BJ (cell line): ENCODE measurements around the gene NCDN. TPM values are rescaled to one million over a fixed set of nuclear protein-coding genes. Genes with fewer than 3 reads are reported as not detected.

Experiments
- CTCF ChIA-PET: fragments of 350-600 bp; formaldehyde crosslinking; extraction: SDS; loops from one replicate; lab custom pipeline; 2021; ENCODE audit warnings: antibody characterized with exemption, inconsistent platforms; lab: Yijun Ruan, JAX
- POLR2A ChIA-PET: fragments of 300-600 bp; sonication (Branson Sonifier 250); formaldehyde crosslinking; extraction: SDS; loops from one replicate; lab custom pipeline; 2021; ENCODE audit warnings: antibody characterized with exemption; lab: Charles Lee
- DNase-seq: peaks from one replicate; pipeline ENCODE4 v3.0.0-alpha.2; 2011; ENCODE audit warnings: low read depth
- H3K27me3 ChIP-seq: 2 replicates; pipeline ENCODE4 v1.6.0; 2011; ENCODE audit warnings: low read length; ENCODE audit not compliant: control insufficient read depth, insufficient read depth
- H3K36me3 ChIP-seq: 2 replicates; pipeline ENCODE4 v1.5.1; 2011; ENCODE audit warnings: low read length; ENCODE audit not compliant: control insufficient read depth, insufficient read depth
- H3K4me3 ChIP-seq: 2 replicates; pipeline ENCODE4 v1.5.1; 2011; ENCODE audit warnings: low read depth, mild to moderate bottlenecking, control low read depth, low read length
- CTCF ChIP-seq: IDR thresholded peaks from 2 replicates; pipeline ENCODE4 v1.5.1; 2011; ENCODE audit warnings: low read depth, mild to moderate bottlenecking, control low read depth, inconsistent platforms, low read length, moderate library complexity; ENCODE audit not compliant: insufficient read depth
- polyA plus RNA-seq: library from polyadenylated mRNA; depleted of rRNA; stranded (reverse); fragments of >200 nt; gene quantifications from 2 replicates; pipeline ENCODE4 v1.2.3, GENCODE V29; 2011

The NCDN gene
- polyA plus RNA-seq, 1 experiment, result 25.8 TPM

DNA sequence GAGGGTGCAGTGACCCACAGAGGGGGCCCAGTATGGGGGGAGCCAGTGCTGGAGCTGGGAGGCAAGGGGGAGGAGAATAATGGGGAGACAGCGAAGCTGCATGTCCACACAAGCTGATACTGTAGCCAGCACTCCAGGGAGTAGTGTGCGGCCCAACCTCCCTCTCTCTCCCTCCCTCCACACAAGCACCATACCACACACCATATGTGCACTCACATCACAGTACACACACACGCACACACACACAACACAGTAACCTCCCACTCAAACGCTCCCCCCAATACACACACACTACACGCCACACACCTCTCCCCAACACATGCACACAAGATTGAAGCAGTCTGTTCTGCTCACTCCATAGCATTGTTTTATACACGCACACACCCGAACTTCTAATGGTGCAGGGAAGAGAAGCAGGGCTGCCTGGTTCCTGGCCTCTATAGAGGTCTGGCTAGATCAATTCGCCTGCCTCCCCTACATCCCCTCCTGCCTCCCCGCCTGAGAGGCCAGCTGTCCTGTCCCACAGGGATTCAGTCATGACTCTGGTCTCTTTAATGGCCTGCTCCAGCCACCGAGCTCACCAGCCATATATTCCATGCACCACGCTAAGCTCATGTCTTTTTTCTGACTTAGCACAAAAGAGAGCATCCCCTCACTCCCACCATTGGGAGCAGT is 3.8 kb downstream of the NCDN start:
- H3K36me3 ChIP-seq, result peaks cover 13% of the 10 kb centered on the region
- DNase-seq, result no peak
- CTCF ChIA-PET, result interaction anchor here (3.1 kb wide), 1 partner anchor 110 kb away, joined by 29 read pairs; no protein-coding TSS in a partner anchor
- no peak overlapping the region for H3K4me3 ChIP-seq
- no peaks in the 10 kb centered on the region for H3K27me3 ChIP-seq
- no peak for TF ChIP-seq CTCF
- POLR2A ChIA-PET, result no interaction called here

DNA sequence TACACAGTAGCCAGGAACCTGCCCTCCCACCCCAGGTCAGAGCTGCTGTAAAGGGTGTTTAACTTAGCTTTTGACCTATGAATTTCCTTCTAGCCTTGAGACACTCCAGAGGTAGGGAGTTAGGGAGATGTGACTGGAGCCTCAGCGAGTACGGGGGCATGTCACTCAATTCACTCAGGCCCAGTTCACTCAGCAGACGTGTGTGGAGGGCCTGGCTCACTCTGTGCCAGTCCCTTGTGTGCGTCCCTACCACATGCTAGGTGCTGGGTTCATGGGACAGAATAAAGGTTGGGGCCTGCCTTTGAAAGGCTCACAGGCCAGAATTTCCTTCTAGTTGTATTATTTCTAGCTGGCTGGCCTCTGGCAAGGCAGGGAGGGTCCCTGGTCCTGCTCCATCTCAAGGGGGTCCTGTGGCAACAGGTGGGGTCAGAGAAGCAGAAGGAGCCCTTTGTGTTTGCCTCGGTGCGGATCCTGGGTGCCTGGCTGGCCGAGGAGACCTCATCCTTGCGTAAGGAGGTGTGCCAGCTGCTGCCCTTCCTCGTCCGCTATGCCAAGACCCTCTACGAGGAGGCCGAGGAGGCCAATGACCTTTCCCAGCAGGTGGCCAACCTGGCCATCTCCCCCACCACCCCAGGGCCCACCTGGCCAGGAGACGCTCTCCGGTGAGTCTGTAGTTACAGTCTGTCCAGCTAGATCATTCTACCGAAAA is 4.5 kb downstream of the NCDN start:
- CTCF ChIA-PET, result interaction anchor here (3.1 kb wide), 1 partner anchor 111 kb away, joined by 29 read pairs; no protein-coding TSS in a partner anchor

DNA sequence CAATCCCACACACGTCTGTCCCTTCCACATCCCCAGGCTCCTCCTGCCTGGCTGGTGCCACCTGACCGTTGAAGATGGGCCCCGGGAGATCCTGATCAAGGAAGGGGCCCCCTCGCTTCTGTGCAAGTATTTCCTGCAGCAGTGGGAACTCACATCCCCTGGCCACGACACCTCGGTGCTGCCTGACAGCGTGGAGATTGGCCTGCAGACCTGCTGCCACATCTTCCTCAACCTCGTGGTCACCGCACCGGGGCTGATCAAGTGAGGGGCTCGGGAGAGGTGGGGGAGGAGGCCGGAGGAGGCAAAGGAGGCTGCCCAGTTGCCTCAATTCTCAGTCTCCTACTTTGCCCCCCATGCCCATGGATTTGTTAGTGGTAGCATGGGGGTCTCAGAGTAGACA is 5.6 kb downstream of the NCDN start:
- Histone ChIP-seq H3K4me3 (no peak overlapping the region), H3K27me3 (no peaks in the 10 kb centered on the region), H3K36me3 (peaks cover 17% of the 10 kb centered on the region)
- ChIA-PET CTCF (interaction anchor here (3.1 kb wide), 1 partner anchor 112 kb away, joined by 29 read pairs; no protein-coding TSS in a partner anchor), POLR2A (no interaction called here)
- TF ChIP-seq CTCF, result no peak
- DNase-seq, result no peak

More for the DNA sequence above, 4.5 kb downstream of the NCDN start:
- TF ChIP-seq CTCF, result no peak
- DNase-seq, result no peak
- no peak overlapping the region for H3K4me3 ChIP-seq
- H3K27me3 ChIP-seq, result no peaks in the 10 kb centered on the region
- POLR2A ChIA-PET, result no interaction called here
- peaks cover 16% of the 10 kb centered on the region for H3K36me3 ChIP-seq

GRCh38 chr1:35564037-35564883 is 6.7 kb downstream of the NCDN start:
- DNase-seq, result no peak
- CTCF ChIA-PET, result interaction anchor here (0.6 to 5.9 kb wide), 37 partner anchors 8 to 366 kb away, joined by 3 to 161 read pairs (median 4); partner anchors contain the start of genes CLSPN and TFAP2E
- H3K4me3 ChIP-seq, result no peak overlapping the region
- H3K27me3 ChIP-seq, result no peaks in the 10 kb centered on the region
- H3K36me3 ChIP-seq, result peaks cover 17% of the 10 kb centered on the region
- POLR2A ChIA-PET, result interaction anchor here (0.8 to 1.0 kb wide), 2 partner anchors 113 to 151 kb away, joined by 3 read pairs; no protein-coding TSS in a partner anchor
- TF ChIP-seq CTCF, result peak; percentile 86
